ENCODE data around the gene EN1.

DNA sequence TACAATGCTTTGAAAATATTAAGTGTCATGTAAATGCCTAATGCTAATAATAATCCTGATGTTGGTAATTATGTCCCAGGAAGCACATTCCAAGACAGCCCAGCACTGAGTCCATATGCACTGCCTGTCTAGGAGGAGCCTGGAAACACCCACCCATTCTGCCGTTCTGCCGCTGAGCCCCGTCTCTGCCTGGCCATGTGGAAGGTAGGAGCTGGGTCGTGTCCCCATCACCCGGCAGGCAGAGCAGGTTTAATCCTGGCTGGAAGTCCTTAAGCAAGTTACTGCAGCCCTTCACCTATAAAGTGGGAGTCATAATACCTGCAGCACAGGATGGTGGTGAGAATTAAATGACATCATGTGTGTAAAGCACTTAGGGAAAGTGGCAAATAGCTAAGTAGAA lies 13.1 kb upstream of the EN1 start:
- TF ChIP-seq POLR2A (IDR thresholded peaks at IDR 0.05) (no peak), EP300 (IDR thresholded peaks at IDR 0.05) (no peak), POLR2AphosphoS5 (IDR thresholded peaks at IDR 0.05) (no peak)
- TF ChIP-seq, protein P1, sequence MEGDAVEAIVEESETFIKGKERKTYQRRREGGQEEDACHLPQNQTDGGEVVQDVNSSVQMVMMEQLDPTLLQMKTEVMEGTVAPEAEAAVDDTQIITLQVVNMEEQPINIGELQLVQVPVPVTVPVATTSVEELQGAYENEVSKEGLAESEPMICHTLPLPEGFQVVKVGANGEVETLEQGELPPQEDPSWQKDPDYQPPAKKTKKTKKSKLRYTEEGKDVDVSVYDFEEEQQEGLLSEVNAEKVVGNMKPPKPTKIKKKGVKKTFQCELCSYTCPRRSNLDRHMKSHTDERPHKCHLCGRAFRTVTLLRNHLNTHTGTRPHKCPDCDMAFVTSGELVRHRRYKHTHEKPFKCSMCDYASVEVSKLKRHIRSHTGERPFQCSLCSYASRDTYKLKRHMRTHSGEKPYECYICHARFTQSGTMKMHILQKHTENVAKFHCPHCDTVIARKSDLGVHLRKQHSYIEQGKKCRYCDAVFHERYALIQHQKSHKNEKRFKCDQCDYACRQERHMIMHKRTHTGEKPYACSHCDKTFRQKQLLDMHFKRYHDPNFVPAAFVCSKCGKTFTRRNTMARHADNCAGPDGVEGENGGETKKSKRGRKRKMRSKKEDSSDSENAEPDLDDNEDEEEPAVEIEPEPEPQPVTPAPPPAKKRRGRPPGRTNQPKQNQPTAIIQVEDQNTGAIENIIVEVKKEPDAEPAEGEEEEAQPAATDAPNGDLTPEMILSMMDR (IDR thresholded peaks at IDR 0.05), result no peak

All from gastroesophageal sphincter (tissue), 3 donors.